ENCODE data around the gene PHOX2B.
"Not testable (repeated sequence)": the region's sequence is repeated elsewhere in the genome, so short reads cannot be mapped to it uniquely, and the experiment has no call there.

PHOX2B gene

GRCh38 chr4:41749631-41750039, 1.1 kb upstream of the PHOX2B start:
- in situ Hi-C loops (cut with MboI; ENCODE audit: low sequenced_read_pairs), result no loop called here

GRCh38 chr4:41748074-41748570, 403 bp downstream of the PHOX2B start:
- in situ Hi-C loops (cut with MboI; ENCODE audit: low sequenced_read_pairs), result no loop called here

- in situ Hi-C loops (cut with MboI; ENCODE audit: low sequenced_read_pairs), result no loop called here
Measured at GRCh38 chr4:41747230-41748055, 1.1 kb downstream of the PHOX2B start.

GRCh38 chr4:41746440-41747229, 1.9 kb downstream of the PHOX2B start:
- in situ Hi-C loops (cut with MboI; ENCODE audit: low sequenced_read_pairs), result no loop called here

GRCh38 chr4:41746025-41746439, 2.5 kb downstream of the PHOX2B start:
- in situ Hi-C loops (cut with MboI; ENCODE audit: low sequenced_read_pairs), result no loop called here

- in situ Hi-C loops (cut with MboI; ENCODE audit: low sequenced_read_pairs), result no loop called here
Measured at GRCh38 chr4:41745292-41746024, 3.1 kb downstream of the PHOX2B start.

GRCh38 chr4:41744572-41745291, 3.8 kb downstream of the PHOX2B start:
- in situ Hi-C loops (cut with MboI; ENCODE audit: low sequenced_read_pairs), result no loop called here

- in situ Hi-C loops (cut with MboI; ENCODE audit: low sequenced_read_pairs), result no loop called here
Measured at GRCh38 chr4:41741354-41741753, 7.2 kb downstream of the PHOX2B start.

GRCh38 chr4:41737491-41737890, 11.0 kb downstream of the PHOX2B start:
- in situ Hi-C loops (cut with MboI; ENCODE audit: low sequenced_read_pairs), result not testable (repeated sequence)

GRCh38 chr4:41734371-41734770, 14.2 kb downstream of the PHOX2B start:
- in situ Hi-C loops (cut with MboI; ENCODE audit: low sequenced_read_pairs), result no loop called here

- in situ Hi-C loops (cut with MboI; ENCODE audit: low sequenced_read_pairs), result no loop called here
Measured at GRCh38 chr4:41731569-41732126, 16.9 kb downstream of the PHOX2B start.

GRCh38 chr4:41728573-41728913, 20.0 kb downstream of the PHOX2B start:
- in situ Hi-C loops (cut with MboI; ENCODE audit: low sequenced_read_pairs), result no loop called here

- in situ Hi-C loops (cut with MboI; ENCODE audit: low sequenced_read_pairs), result no loop called here
Measured at GRCh38 chr4:41727861-41728572, 20.5 kb downstream of the PHOX2B start.

- in situ Hi-C loops (cut with MboI; ENCODE audit: low sequenced_read_pairs), result no loop called here
Measured at GRCh38 chr4:41725254-41725653, 23.3 kb downstream of the PHOX2B start.

GRCh38 chr4:41723286-41723685, 25.2 kb downstream of the PHOX2B start:
- in situ Hi-C loops (cut with MboI; ENCODE audit: low sequenced_read_pairs), result no loop called here

GRCh38 chr4:41722181-41722580, 26.3 kb downstream of the PHOX2B start:
- in situ Hi-C loops (cut with MboI; ENCODE audit: low sequenced_read_pairs), result no loop called here

- in situ Hi-C loops (cut with MboI; ENCODE audit: low sequenced_read_pairs), result no loop called here
Measured at GRCh38 chr4:41719417-41719816, 29.1 kb downstream of the PHOX2B start.

- in situ Hi-C loops (cut with MboI; ENCODE audit: low sequenced_read_pairs), result no loop called here
Measured at GRCh38 chr4:41718907-41719306, 29.6 kb downstream of the PHOX2B start.

GRCh38 chr4:41715155-41715554, 33.4 kb downstream of the PHOX2B start:
- in situ Hi-C loops (cut with MboI; ENCODE audit: low sequenced_read_pairs), result no loop called here

Measured in hTERT RPE-1 (cell line).